HUES6 (cell line): ENCODE measurements around the gene PLD1.

ENCODE experiments used
- H3K27ac ChIP-seq: 2 replicates; pipeline ENCODE4 v1.7.0; 2013; ENCODE audit warnings: low read depth, mild to moderate bottlenecking, low read length, inconsistent platforms
- H3K27me3 ChIP-seq: 2 replicates; pipeline ENCODE4 v1.6.1; 2013; ENCODE audit warnings: low read length; ENCODE audit not compliant: control insufficient read depth, insufficient read depth
- H3K36me3 ChIP-seq: 2 replicates; pipeline ENCODE4 v1.6.1; 2013; ENCODE audit warnings: low read length; ENCODE audit not compliant: control insufficient read depth, insufficient read depth
- H3K4me1 ChIP-seq: 2 replicates; pipeline ENCODE4 v1.6.1; 2013; ENCODE audit warnings: low read length; ENCODE audit not compliant: control insufficient read depth, insufficient read depth
- H3K4me3 ChIP-seq: 2 replicates; pipeline ENCODE4 v1.5.1; 2013; ENCODE audit warnings: low read depth, low read length
- H3K9ac ChIP-seq: one replicate; pipeline ENCODE4 v1.6.1; 2013; ENCODE audit warnings: mild to moderate bottlenecking, low read length
- H3K9me3 ChIP-seq: 2 replicates; pipeline ENCODE4 v1.6.1; 2013; ENCODE audit warnings: low read depth, low read length; ENCODE audit not compliant: control insufficient read depth, insufficient read depth

The PLD1 gene

GRCh38 chr3:171836855-171837254, 26.6 kb upstream of the PLD1 start:
- Histone ChIP-seq H3K9me3 (no peaks in the 10 kb centered on the region), H3K9ac (no peak overlapping the region), H3K27ac (no peak overlapping the region), H3K4me1 (peaks cover 13% of the 10 kb centered on the region), H3K36me3 (no peaks in the 10 kb centered on the region), H3K4me3 (no peak overlapping the region), H3K27me3 (no peaks in the 10 kb centered on the region)

DNA sequence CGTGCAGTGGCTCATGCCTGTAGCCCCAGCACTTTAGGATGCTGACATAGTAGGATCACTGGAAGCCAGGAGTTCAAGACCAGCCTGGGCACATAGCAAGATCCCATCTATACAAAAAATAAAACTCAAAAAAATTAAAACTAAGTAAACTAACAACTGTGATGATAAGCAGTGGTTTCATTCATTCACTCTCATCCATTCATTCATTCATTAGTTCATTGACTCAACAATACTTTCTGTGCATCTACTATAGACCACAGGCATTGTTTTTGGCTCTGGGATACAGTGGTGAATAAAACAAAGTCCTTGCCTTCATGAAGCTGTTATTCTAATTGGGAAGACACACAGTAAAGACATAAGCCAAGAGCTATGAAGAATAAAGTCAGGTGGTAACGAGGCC, 25.3 kb upstream of the PLD1 start:
- Histone ChIP-seq H3K27ac (no peak overlapping the region), H3K9me3 (no peaks in the 10 kb centered on the region), H3K4me1 (peaks cover 11% of the 10 kb centered on the region), H3K9ac (no peak overlapping the region), H3K4me3 (no peak overlapping the region), H3K36me3 (no peaks in the 10 kb centered on the region), H3K27me3 (no peaks in the 10 kb centered on the region)

- Histone ChIP-seq H3K36me3 (no peaks in the 10 kb centered on the region), H3K4me1 (peaks cover 10% of the 10 kb centered on the region), H3K9me3 (no peaks in the 10 kb centered on the region), H3K9ac (no peak overlapping the region), H3K4me3 (no peak overlapping the region), H3K27me3 (no peaks in the 10 kb centered on the region), H3K27ac (no peak overlapping the region)
Observed at GRCh38 chr3:171835116-171835515, 24.8 kb upstream of the PLD1 start.

DNA sequence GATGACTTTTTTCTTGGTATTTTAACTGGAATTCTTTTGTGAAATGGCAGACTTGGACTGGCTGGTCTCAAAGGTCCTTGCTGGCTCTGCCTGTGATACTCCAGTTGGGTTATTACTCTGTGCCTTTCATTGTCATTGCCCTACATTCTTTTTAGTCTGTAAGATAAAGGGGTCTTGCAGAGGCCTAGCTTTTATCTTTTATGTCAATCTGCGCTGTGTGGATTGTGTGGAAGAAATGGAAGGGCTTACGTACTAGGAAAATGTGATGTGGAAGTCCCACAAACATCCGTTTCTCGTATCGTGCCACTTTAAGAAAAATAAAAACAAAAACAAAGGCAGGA, 24.1 kb upstream of the PLD1 start:
- Histone ChIP-seq H3K9ac (no peak overlapping the region), H3K27me3 (no peaks in the 10 kb centered on the region), H3K36me3 (no peaks in the 10 kb centered on the region), H3K4me3 (no peak overlapping the region), H3K27ac (no peak overlapping the region), H3K9me3 (no peaks in the 10 kb centered on the region), H3K4me1 (peaks cover 16% of the 10 kb centered on the region)

DNA sequence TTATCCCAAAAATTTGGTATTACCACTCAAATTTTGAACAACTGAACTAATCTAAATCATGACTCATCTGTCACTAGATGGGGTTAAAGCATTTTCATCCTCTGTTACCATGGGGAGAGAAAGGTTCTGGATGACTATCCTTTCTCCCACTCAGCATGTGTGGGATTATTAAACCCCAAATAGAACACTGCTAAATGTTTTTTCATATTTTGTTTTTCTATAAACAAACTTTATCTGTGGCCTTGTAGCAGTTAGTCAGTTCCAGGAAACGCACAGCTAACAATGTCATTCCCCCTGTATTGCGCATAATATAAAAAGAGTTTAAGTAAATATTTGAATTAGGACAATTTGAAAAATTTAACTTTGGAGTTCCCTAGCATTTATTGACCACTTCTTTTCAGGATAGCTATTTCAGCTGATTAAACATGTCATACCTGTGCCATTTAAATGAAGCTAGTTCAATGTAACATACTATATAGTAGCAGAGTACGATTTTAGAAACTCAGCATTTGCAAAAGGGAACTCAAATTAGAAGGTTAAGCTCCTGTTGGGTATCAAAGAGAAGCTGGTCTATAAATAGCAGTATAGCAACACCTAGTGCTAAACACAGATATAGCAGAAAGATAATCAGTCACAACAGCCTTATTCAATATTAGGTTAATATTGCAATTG, 23.6 kb upstream of the PLD1 start:
- Histone ChIP-seq H3K9me3 (no peaks in the 10 kb centered on the region), H3K27ac (no peak overlapping the region), H3K4me3 (no peak overlapping the region), H3K27me3 (no peaks in the 10 kb centered on the region), H3K4me1 (peaks cover 16% of the 10 kb centered on the region), H3K36me3 (no peaks in the 10 kb centered on the region), H3K9ac (no peak overlapping the region)

- Histone ChIP-seq H3K9ac (no peak overlapping the region), H3K27me3 (no peaks in the 10 kb centered on the region), H3K27ac (no peak overlapping the region), H3K4me3 (no peak overlapping the region), H3K9me3 (no peaks in the 10 kb centered on the region), H3K4me1 (peaks cover 8% of the 10 kb centered on the region), H3K36me3 (no peaks in the 10 kb centered on the region)
Observed at GRCh38 chr3:171832989-171833388, 22.7 kb upstream of the PLD1 start.

GRCh38 chr3:171831936-171832335, 21.7 kb upstream of the PLD1 start:
- H3K27ac ChIP-seq: no peak overlapping the region
- H3K9ac ChIP-seq: no peak overlapping the region
- no peaks in the 10 kb centered on the region for H3K36me3 ChIP-seq
- peaks cover 7% of the 10 kb centered on the region for H3K4me1 ChIP-seq
- no peaks in the 10 kb centered on the region for H3K9me3 ChIP-seq
- H3K27me3 ChIP-seq: no peaks in the 10 kb centered on the region
- no peak overlapping the region for H3K4me3 ChIP-seq

- H3K36me3 ChIP-seq: no peaks in the 10 kb centered on the region
- no peak overlapping the region for H3K4me3 ChIP-seq
- no peak overlapping the region for H3K27ac ChIP-seq
- peaks cover 9% of the 10 kb centered on the region for H3K4me1 ChIP-seq
- no peaks in the 10 kb centered on the region for H3K27me3 ChIP-seq
- no peak overlapping the region for H3K9ac ChIP-seq
- H3K9me3 ChIP-seq: no peaks in the 10 kb centered on the region
Observed at GRCh38 chr3:171830518-171830875, 20.2 kb upstream of the PLD1 start.

DNA sequence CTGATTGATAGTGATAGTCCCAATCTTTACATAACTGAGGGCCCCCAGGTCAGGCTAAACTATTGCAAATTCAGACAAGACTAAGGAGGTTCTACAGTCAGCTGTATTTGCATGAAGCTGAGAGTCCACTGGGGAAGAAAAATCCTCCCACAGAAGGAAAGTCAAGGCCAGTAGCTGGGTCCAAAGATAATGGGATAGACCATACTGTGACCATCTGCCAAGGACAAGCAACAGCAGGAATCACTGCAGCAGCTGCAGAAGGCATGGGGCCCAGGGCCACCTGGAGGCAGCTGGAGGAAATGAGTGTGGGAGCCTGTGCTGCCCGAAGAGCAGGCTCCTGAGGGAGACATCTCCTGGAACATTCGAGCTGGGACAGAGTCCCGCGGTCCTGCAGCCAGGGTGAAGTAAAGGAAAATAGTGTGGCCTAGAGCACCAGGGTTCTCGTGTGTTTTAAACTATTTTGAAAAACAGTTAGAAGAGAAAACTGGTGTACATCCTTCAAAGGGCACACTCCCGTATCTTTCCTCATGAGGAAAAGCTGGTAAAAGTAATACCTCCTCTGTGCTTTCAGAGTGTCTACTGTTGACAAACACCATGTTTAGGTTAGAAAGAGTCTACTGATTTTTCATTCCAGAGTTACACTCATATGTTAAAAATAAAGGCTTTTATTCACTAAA, 19.7 kb upstream of the PLD1 start:
- no peak overlapping the region for H3K9ac ChIP-seq
- H3K27ac ChIP-seq: no peak overlapping the region
- H3K9me3 ChIP-seq: no peaks in the 10 kb centered on the region
- H3K4me3 ChIP-seq: no peak overlapping the region
- H3K27me3 ChIP-seq: no peaks in the 10 kb centered on the region
- H3K36me3 ChIP-seq: no peaks in the 10 kb centered on the region
- peaks cover 14% of the 10 kb centered on the region for H3K4me1 ChIP-seq

GRCh38 chr3:171828902-171829770, 18.9 kb upstream of the PLD1 start:
- Histone ChIP-seq H3K4me1 (peaks cover 20% of the 10 kb centered on the region), H3K36me3 (no peaks in the 10 kb centered on the region), H3K4me3 (no peak overlapping the region), H3K27ac (no peak overlapping the region), H3K9ac (no peak overlapping the region), H3K9me3 (no peaks in the 10 kb centered on the region), H3K27me3 (no peaks in the 10 kb centered on the region)

GRCh38 chr3:171827836-171828458, 17.7 kb upstream of the PLD1 start:
- H3K9ac ChIP-seq: no peak overlapping the region
- H3K36me3 ChIP-seq: no peaks in the 10 kb centered on the region
- peaks cover 20% of the 10 kb centered on the region for H3K4me1 ChIP-seq
- H3K4me3 ChIP-seq: no peak overlapping the region
- H3K9me3 ChIP-seq: no peaks in the 10 kb centered on the region
- no peaks in the 10 kb centered on the region for H3K27me3 ChIP-seq
- no peak overlapping the region for H3K27ac ChIP-seq
